GM10248 (cell line): ENCODE results near the gene SCARB1.
A peak's percentile ranks its signal among the peaks of the same experiment; 100 is the strongest.

Source experiments
- CTCF ChIA-PET: fragments of 300-600 bp; sonication (Branson Sonifier 250); formaldehyde crosslinking; extraction: SDS; loops from one replicate; lab custom pipeline; 2021; ENCODE audit warnings: antibody characterized with exemption; lab: Yijun Ruan, JAX
- POLR2A ChIA-PET: fragments of 350-650 bp; sonication (Branson Sonifier 250); formaldehyde crosslinking; extraction: SDS; loops from one replicate; lab custom pipeline; 2020; ENCODE audit warnings: antibody characterized with exemption; lab: Yijun Ruan, JAX
- DNase-seq: peaks from one replicate; pipeline ENCODE4 v3.0.0; 2012; ENCODE audit errors: extremely low spot score
- CTCF ChIP-seq: IDR thresholded peaks from 2 replicates; pipeline ENCODE4 v1.5.1; 2012; ENCODE audit warnings: mild to moderate bottlenecking, low read depth; ENCODE audit errors: extremely low read depth, missing control alignments, control extremely low read depth

SCARB1 gene

GRCh38 chr12:124750149-124750656 is 113.5 kb downstream of the SCARB1 start:
- CTCF ChIA-PET: interaction anchor here (1.5 to 8.1 kb wide), 3 partner anchors 9 to 16 kb away, joined by 5 to 60 read pairs (median 6); no protein-coding TSS in a partner anchor
- POLR2A ChIA-PET: no interaction called here
- TF ChIP-seq CTCF: no peak
- no peak for DNase-seq

- ChIA-PET CTCF (interaction anchor here (1.2 to 8.1 kb wide), 2 partner anchors 14 to 17 kb away, joined by 3 to 60 read pairs; no protein-coding TSS in a partner anchor), POLR2A (no interaction called here)
- TF ChIP-seq CTCF: no peak
- DNase-seq: no peak
These were observed 113.9 kb downstream of the SCARB1 start for GRCh38 chr12:124749725-124750124.

- no peak for TF ChIP-seq CTCF
- CTCF ChIA-PET: interaction anchor here (0.9 to 1.4 kb wide), 3 partner anchors 9 to 15 kb away, joined by 3 read pairs; no protein-coding TSS in a partner anchor
- DNase-seq: no peak
- POLR2A ChIA-PET: no interaction called here
These were observed 116.1 kb downstream of the SCARB1 start for GRCh38 chr12:124747426-124748161.

- TF ChIP-seq CTCF: no peak
- no peak for DNase-seq
- POLR2A ChIA-PET: no interaction called here
- CTCF ChIA-PET: interaction anchor here (1.4 to 1.7 kb wide), 2 partner anchors 9 to 11 kb away, joined by 3 to 6 read pairs; no protein-coding TSS in a partner anchor
These were observed 116.8 kb downstream of the SCARB1 start for GRCh38 chr12:124746649-124747425.

- POLR2A ChIA-PET: no interaction called here
- no peak for TF ChIP-seq CTCF
- peak; percentile 52 for DNase-seq
- CTCF ChIA-PET: interaction anchor here (1.4 to 1.7 kb wide), 2 partner anchors 9 to 10 kb away, joined by 3 to 6 read pairs; no protein-coding TSS in a partner anchor
These were observed 117.6 kb downstream of the SCARB1 start for GRCh38 chr12:124745891-124746570.
